ENCODE data around the gene SPEN. TPM values are rescaled to one million over a fixed set of nuclear protein-coding genes. Genes with fewer than 3 reads are reported as not detected.
"Not testable (repeated sequence)": the region's sequence is repeated elsewhere in the genome, so short reads cannot be mapped to it uniquely, and the experiment has no call there.

SPEN gene
- total RNA-seq, 1 donor from 2014 or later, result 24.0 TPM

DNA sequence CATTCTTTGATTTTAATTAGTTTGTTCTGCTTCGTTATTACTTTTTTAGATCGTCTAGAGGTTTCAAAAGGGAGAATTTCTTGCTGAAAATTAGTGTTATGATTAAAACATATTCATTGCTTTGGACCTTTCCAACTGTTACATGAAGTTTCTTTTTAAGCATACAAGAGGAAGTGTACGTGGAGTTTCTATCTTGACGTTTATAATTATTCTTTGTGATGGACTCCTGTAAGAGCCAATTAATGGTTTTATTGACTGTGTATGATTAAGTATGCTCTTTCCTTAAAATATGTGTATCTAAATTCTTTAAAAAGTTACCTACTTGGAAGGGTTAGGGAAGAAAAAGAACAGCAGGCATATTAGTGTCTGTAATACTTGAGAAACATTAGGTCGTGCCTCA, 37.8 kb downstream of the SPEN start:
- H3K36me3 ChIP-seq (ENCODE audit: control insufficient read depth, insufficient read depth, low read length), result no peaks in the 10 kb centered on the region
- no peak for DNase-seq (ENCODE audit: low read depth)
- TF ChIP-seq, protein P1, sequence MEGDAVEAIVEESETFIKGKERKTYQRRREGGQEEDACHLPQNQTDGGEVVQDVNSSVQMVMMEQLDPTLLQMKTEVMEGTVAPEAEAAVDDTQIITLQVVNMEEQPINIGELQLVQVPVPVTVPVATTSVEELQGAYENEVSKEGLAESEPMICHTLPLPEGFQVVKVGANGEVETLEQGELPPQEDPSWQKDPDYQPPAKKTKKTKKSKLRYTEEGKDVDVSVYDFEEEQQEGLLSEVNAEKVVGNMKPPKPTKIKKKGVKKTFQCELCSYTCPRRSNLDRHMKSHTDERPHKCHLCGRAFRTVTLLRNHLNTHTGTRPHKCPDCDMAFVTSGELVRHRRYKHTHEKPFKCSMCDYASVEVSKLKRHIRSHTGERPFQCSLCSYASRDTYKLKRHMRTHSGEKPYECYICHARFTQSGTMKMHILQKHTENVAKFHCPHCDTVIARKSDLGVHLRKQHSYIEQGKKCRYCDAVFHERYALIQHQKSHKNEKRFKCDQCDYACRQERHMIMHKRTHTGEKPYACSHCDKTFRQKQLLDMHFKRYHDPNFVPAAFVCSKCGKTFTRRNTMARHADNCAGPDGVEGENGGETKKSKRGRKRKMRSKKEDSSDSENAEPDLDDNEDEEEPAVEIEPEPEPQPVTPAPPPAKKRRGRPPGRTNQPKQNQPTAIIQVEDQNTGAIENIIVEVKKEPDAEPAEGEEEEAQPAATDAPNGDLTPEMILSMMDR (IDR thresholded peaks at IDR 0.05; ENCODE audit: insufficient read depth, low read length, poor library complexity, severe bottlenecking), result no peak
- no peaks in the 10 kb centered on the region for H3K27me3 ChIP-seq (ENCODE audit: control insufficient read depth, insufficient read depth, low read length)
- no peak overlapping the region for H3K4me3 ChIP-seq (ENCODE audit: low read depth, low read length)

DNA sequence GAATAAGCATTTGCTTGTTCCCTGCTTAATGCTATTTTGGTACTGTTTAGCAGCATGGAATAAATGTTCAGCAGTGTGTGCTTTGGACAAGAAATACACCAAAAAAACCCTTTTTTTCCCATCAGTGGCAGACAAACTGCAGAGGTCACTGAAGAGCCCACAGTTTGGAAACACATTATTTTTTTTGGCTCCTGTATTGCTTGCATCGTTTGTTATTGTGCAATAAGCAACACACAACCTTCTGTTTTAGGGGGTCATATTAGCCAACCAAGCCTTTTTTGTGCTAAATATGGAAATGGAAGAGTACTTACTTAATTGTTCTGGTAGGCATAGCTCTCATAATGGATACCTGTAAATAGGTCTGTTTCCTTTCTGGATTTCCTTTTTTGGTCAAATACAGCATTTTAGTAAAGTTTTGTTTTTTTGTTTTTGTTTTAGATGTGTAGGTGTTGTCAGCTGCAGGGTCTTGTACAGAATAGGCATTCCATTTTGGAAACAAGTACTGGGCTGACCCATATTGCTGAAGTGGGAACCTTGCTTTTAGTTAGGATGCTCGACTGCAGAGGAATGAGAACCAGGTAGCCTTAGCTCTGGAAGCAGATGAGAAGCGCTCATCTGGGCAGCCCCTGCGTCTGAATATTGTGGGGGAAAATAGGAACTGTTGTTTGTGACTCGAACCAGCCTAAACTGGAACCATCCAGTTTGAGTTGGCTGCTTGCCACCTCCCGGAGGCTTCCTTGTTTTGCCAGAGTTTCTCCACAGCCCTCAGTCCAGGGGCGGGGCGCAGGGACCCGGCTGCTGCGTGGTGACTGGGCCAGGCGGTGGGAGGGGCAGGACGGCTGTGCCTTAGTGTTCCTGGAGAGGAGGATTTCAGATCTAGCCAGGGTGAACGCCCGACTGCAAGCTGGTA, 38.4 kb downstream of the SPEN start:
- no peaks in the 10 kb centered on the region for H3K36me3 ChIP-seq (ENCODE audit: control insufficient read depth, insufficient read depth, low read length)
- peak; percentile 66 for DNase-seq (ENCODE audit: low read depth)
- H3K4me3 ChIP-seq (ENCODE audit: low read depth, low read length), result peak overlapping the region; percentile 22
- no peaks in the 10 kb centered on the region for H3K27me3 ChIP-seq (ENCODE audit: control insufficient read depth, insufficient read depth, low read length)
- TF ChIP-seq, protein P1 (IDR thresholded peaks at IDR 0.05; ENCODE audit: insufficient read depth, low read length, poor library complexity, severe bottlenecking), result peak; percentile 32

DNA sequence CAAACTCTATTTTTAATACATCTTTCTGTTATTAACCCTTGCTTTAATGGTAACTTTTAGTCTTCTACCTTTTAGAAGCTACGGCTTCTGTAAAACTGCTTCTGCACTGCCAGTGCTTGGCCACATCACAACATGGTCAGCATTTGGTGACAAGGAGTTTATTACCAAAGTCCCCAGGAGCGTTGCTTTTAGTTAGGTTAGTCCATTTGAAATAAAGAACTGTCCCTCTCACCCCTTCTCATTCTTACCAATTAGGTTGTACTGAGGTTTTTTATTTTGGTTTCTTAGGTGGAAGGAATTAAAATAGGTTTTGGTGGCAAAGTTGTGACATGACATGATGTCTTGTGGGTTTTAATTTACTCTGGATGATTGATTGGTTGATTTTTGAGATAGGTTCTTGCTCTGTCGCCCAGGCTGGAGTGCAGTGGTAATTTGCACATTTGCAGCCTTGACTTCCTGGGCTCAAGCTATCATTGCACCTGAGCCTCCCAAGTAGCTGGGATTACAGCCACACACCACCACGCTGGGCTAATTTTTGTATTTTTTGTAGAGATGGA, 39.2 kb downstream of the SPEN start:
- peak overlapping the region; percentile 9 for H3K4me3 ChIP-seq (ENCODE audit: low read depth, low read length)
- H3K36me3 ChIP-seq (ENCODE audit: control insufficient read depth, insufficient read depth, low read length), result no peaks in the 10 kb centered on the region
- no peaks in the 10 kb centered on the region for H3K27me3 ChIP-seq (ENCODE audit: control insufficient read depth, insufficient read depth, low read length)
- DNase-seq (ENCODE audit: low read depth), result no peak
- TF ChIP-seq, protein P1 (IDR thresholded peaks at IDR 0.05; ENCODE audit: insufficient read depth, low read length, poor library complexity, severe bottlenecking), result no peak

DNA sequence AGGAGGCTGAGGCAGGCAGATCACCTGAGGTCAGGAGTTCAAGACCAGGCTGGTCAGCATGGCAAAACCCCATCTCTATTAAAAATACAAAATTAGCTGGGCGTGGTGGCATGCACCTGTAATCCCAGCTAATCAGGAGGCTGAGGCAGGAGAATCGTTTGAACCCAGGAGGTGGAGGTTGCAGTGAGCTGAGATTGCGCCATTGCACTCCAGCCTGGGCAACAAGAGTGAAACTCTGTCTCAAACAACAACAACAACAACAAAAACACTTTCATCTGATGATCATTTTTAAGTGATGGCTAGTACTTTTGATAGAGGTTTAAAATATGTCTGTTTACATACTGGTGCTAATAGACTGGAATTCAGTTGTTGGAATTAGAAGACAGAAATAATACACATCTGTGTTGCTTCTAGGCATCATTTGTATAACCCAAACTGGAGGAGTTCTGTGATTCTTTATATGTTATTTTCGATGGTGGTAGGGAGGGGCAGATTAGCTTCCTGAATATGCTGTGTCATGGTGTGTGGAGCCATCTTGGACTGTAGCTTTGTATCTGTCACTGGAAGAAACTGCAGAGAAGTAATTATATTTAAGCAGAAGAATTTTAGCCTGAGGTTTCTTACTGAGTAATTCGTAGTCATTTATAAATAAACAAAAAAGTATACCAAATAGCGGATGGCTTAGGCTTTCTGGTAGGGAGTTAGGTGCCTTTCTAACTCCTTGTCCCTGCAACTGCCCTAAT, 45.5 kb downstream of the SPEN start:
- not testable (repeated sequence) for H3K36me3 ChIP-seq (ENCODE audit: control insufficient read depth, insufficient read depth, low read length); H3K4me3 ChIP-seq (ENCODE audit: low read depth, low read length); H3K27me3 ChIP-seq (ENCODE audit: control insufficient read depth, insufficient read depth, low read length); DNase-seq (ENCODE audit: low read depth)

DNA sequence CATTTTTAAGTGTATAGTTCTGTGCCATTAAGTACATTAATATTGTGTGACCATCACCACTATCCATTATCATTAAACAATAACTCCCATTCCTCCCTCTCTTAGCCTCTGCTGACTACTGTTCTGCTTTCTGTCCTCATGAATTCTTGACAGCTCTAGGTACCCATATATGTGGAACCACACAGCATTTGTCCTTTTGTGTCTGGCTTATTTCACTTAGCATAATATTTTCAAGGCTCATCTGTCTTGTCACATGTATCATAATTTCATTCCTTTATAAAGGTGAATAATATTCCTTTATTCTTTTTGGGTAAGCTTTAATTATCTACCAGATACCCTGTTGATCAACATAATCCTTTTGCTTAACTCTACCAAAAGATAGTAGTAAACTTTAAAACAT, 47.7 kb downstream of the SPEN start:
- H3K36me3 ChIP-seq (ENCODE audit: control insufficient read depth, insufficient read depth, low read length), result no peaks in the 10 kb centered on the region

DNA sequence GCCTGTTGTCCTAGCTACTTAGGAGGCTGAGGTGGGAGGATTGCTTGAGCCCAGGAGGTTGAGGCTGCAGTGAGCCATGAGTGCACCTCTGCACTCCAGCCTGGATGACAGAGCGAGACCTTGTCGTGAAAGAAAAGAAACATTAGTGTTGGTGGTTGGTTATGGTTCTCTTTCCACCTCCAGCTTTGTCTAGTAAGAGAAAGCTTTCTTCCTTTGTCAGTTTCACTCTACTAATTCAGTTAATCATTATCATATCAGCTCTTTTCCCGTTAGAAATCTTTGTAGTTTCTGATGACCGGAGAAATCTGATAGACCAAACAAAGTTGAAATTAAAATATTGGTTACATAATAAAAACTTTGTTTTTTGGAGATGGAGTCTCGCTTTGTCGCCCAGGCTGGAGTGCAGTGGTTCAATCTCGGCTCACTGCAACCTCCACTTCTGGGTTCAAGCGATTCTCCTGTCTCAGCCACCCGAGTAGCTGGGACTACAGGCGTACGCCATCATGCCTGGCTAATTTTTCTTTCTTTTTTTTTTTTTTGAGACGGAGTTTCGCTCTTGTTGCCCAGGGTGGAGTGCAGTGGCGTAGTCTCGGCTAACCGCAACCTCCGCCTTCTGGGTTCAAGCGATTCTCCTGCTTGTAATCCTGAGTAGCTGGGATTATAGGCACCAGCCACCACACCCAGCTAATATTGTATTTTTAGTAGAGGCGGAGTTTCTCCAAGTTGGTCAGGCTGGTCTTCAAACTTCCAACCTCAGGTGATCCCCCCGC, 49.5 kb downstream of the SPEN start:
- not testable (repeated sequence) for H3K27me3 ChIP-seq (ENCODE audit: control insufficient read depth, insufficient read depth, low read length); H3K4me3 ChIP-seq (ENCODE audit: low read depth, low read length); DNase-seq (ENCODE audit: low read depth)

More for the DNA sequence above, 47.7 kb downstream of the SPEN start:
- Histone ChIP-seq H3K4me3 (ENCODE audit: low read depth, low read length) (no peak overlapping the region), H3K27me3 (ENCODE audit: control insufficient read depth, insufficient read depth, low read length) (no peaks in the 10 kb centered on the region)
- DNase-seq (ENCODE audit: low read depth), result no peak
- TF ChIP-seq, protein P1 (IDR thresholded peaks at IDR 0.05; ENCODE audit: insufficient read depth, low read length, poor library complexity, severe bottlenecking), result no peak

More for the DNA sequence above, 49.5 kb downstream of the SPEN start:
- not testable (repeated sequence) for H3K36me3 ChIP-seq (ENCODE audit: control insufficient read depth, insufficient read depth, low read length)

All from kidney epithelial cell (primary cell).